Thymus (tissue), 11 donors: ENCODE results near the gene SNX22. TPM values are rescaled to one million over a fixed set of nuclear protein-coding genes. Genes with fewer than 3 reads are reported as not detected.
"Not testable (repeated sequence)": the region's sequence is repeated elsewhere in the genome, so short reads cannot be mapped to it uniquely, and the experiment has no call there.

Source experiments
- DNase-seq, 9 donors: peaks; one replicate each; pipeline ENCODE4 v3.0.0-alpha.2; 2013; ENCODE audit warnings: low spot score in 9 of 9, low read depth in 6 of 9, missing footprints in 1 of 9
- H3K27ac ChIP-seq, 2 donors: one replicate each; pipeline ENCODE4 v1.5.1; 2013; ENCODE audit warnings: control low read depth in 1 of 2, low read depth in 1 of 2, low read length in 1 of 2, mild to moderate bottlenecking in 1 of 2, moderate library complexity in 1 of 2
- H3K27me3 ChIP-seq, 2 donors: one replicate each; pipeline ENCODE4 v1.5.1; 2013; ENCODE audit warnings: low read length in 1 of 2; ENCODE audit not compliant: control insufficient read depth in 2 of 2, insufficient read depth in 1 of 2
- H3K36me3 ChIP-seq, 2 donors: one replicate each; pipeline ENCODE4 v1.5.1; 2013; ENCODE audit warnings: low read length in 1 of 2, mild to moderate bottlenecking in 1 of 2, moderate library complexity in 1 of 2; ENCODE audit not compliant: control insufficient read depth in 2 of 2, insufficient read depth in 2 of 2
- H3K4me1 ChIP-seq, 2 donors: one replicate each; pipeline ENCODE4 v1.5.1; 2013; ENCODE audit warnings: low read length in 2 of 2; ENCODE audit not compliant: control insufficient read depth in 2 of 2, insufficient read depth in 2 of 2
- H3K4me3 ChIP-seq, 2 donors: one replicate each; pipeline ENCODE4 v1.5.1; 2013; ENCODE audit warnings: low read length in 2 of 2, control low read depth in 1 of 2, mild to moderate bottlenecking in 1 of 2
- H3K9me3 ChIP-seq, 2 donors: one replicate each; pipeline ENCODE4 v1.5.1; 2013; ENCODE audit warnings: low read length in 1 of 2, mild to moderate bottlenecking in 1 of 2; ENCODE audit not compliant: control insufficient read depth in 2 of 2, insufficient read depth in 1 of 2
- WGBS: extraction: QIAGEN DNeasy Blood & Tissue Kit; methylation state at CpG from one replicate; pipeline ENCODE4 v1.1.7; 2013; 5-methylcytosine and 5-hydroxymethylcytosine counted together
- polyA plus RNA-seq: library from polyadenylated mRNA; stranded (reverse); fragments of 200-250 nt; gene quantifications from one replicate; pipeline ENCODE4 v1.2.3, GENCODE V29; 2013
- total RNA-seq: library from RNA; stranded (reverse); fragments of 120-200 nt; gene quantifications from one replicate; pipeline ENCODE4 v1.2.4, GENCODE V29; 2013
- donor health status: healthy.

Gene SNX22
- total and polyA plus RNA-seq, 2 donors, result 9.4 to 23.9 TPM

GRCh38 chr15:64112073-64112772 lies 39.3 kb upstream of the SNX22 start:
- H3K36me3 ChIP-seq, result peaks cover 25 to 49% of the 10 kb centered on the region in 2 donors
- H3K27ac ChIP-seq, result no peak overlapping the region
- H3K27me3 ChIP-seq, result no peaks in the 10 kb centered on the region
- H3K9me3 ChIP-seq, result no peaks in the 10 kb centered on the region
- no peak overlapping the region for H3K4me3 ChIP-seq
- no peak for DNase-seq
- 95% methylated on average over 4 of the region's 4 CpGs for WGBS
- no peaks in the 10 kb centered on the region for H3K4me1 ChIP-seq

GRCh38 chr15:64112904-64113303 lies 38.6 kb upstream of the SNX22 start:
- H3K27me3 ChIP-seq, result no peaks in the 10 kb centered on the region
- 99% methylated on average over 1 of the region's 1 CpG for WGBS
- peaks cover 32 to 55% of the 10 kb centered on the region in 2 donors for H3K36me3 ChIP-seq
- H3K4me1 ChIP-seq, result no peaks in the 10 kb centered on the region
- no peak overlapping the region for H3K4me3 ChIP-seq
- no peak overlapping the region for H3K27ac ChIP-seq
- no peaks in the 10 kb centered on the region for H3K9me3 ChIP-seq
- no peak for DNase-seq

- no peak for DNase-seq
- Histone ChIP-seq H3K9me3 (no peaks in the 10 kb centered on the region), H3K27ac (no peak overlapping the region), H3K27me3 (no peaks in the 10 kb centered on the region), H3K4me3 (no peak overlapping the region), H3K4me1 (peaks cover 0 to 3% of the 10 kb centered on the region in 2 donors), H3K36me3 (peaks cover 57 to 94% of the 10 kb centered on the region in 2 donors)
- WGBS, result 98% methylated on average over 5 of the region's 5 CpGs
These were observed 33.6 kb upstream of the SNX22 start for GRCh38 chr15:64117759-64118487.

GRCh38 chr15:64120322-64120721 lies 31.2 kb upstream of the SNX22 start:
- H3K36me3 ChIP-seq, result peaks cover 49 to 88% of the 10 kb centered on the region in 2 donors
- not testable (repeated sequence) for H3K4me1 ChIP-seq, H3K27me3 ChIP-seq, H3K27ac ChIP-seq, H3K4me3 ChIP-seq, DNase-seq, H3K9me3 ChIP-seq
- 97% methylated on average over 2 of the region's 2 CpGs for WGBS

- no peak overlapping the region for H3K4me3 ChIP-seq
- DNase-seq, result no peak
- no peak overlapping the region for H3K27ac ChIP-seq
- 98% methylated on average over 4 of the region's 4 CpGs for WGBS
- H3K27me3 ChIP-seq, result no peaks in the 10 kb centered on the region
- no peaks in the 10 kb centered on the region for H3K9me3 ChIP-seq
- peaks cover 52 to 85% of the 10 kb centered on the region in 2 donors for H3K36me3 ChIP-seq
- peaks cover 0 to 3% of the 10 kb centered on the region in 2 donors for H3K4me1 ChIP-seq
These were observed 29.9 kb upstream of the SNX22 start for GRCh38 chr15:64121614-64122013.

GRCh38 chr15:64122444-64122843 lies 29.1 kb upstream of the SNX22 start:
- 98% methylated on average over 1 of the region's 1 CpG for WGBS
- no peak for DNase-seq
- no peaks in the 10 kb centered on the region for H3K27me3 ChIP-seq
- H3K4me1 ChIP-seq, result peaks cover 0 to 3% of the 10 kb centered on the region in 2 donors
- no peak overlapping the region for H3K4me3 ChIP-seq
- H3K27ac ChIP-seq, result no peak overlapping the region
- peaks cover 51 to 85% of the 10 kb centered on the region in 2 donors for H3K36me3 ChIP-seq
- no peaks in the 10 kb centered on the region for H3K9me3 ChIP-seq

GRCh38 chr15:64122936-64123351 lies 28.6 kb upstream of the SNX22 start:
- WGBS, result 95% methylated on average over 3 of the region's 3 CpGs
- Histone ChIP-seq H3K36me3 (peaks cover 51 to 85% of the 10 kb centered on the region in 2 donors), H3K4me1 (peaks cover 0 to 3% of the 10 kb centered on the region in 2 donors), H3K27me3 (no peaks in the 10 kb centered on the region), H3K9me3 (no peaks in the 10 kb centered on the region), H3K27ac (no peak overlapping the region), H3K4me3 (no peak overlapping the region)
- DNase-seq, result no peak

GRCh38 chr15:64125978-64126377 lies 25.6 kb upstream of the SNX22 start:
- WGBS, result 79% methylated on average over 3 of the region's 3 CpGs
- Histone ChIP-seq H3K27me3 (no peaks in the 10 kb centered on the region), H3K9me3 (no peaks in the 10 kb centered on the region), H3K4me3 (no peak overlapping the region), H3K27ac (no peak overlapping the region), H3K36me3 (peaks cover 52 to 84% of the 10 kb centered on the region in 2 donors), H3K4me1 (peaks cover 0 to 3% of the 10 kb centered on the region in 2 donors)
- DNase-seq, result no peak

- H3K36me3 ChIP-seq, result peaks cover 60 to 86% of the 10 kb centered on the region in 2 donors
- no peaks in the 10 kb centered on the region for H3K9me3 ChIP-seq
- H3K27me3 ChIP-seq, result no peaks in the 10 kb centered on the region
- H3K4me3 ChIP-seq, result no peak overlapping the region
- 95% methylated on average over 6 of the region's 6 CpGs for WGBS
- DNase-seq, result no peak
- peak overlapping the region in 1 of 2 donors; percentile 20 for H3K27ac ChIP-seq
- peaks cover 0 to 4% of the 10 kb centered on the region in 2 donors for H3K4me1 ChIP-seq
These were observed 23.8 kb upstream of the SNX22 start for GRCh38 chr15:64127521-64128270.
